ENCODE results near the gene COG6. TPM values are rescaled to one million over a fixed set of nuclear protein-coding genes. Genes with fewer than 3 reads are reported as not detected.
A peak's percentile ranks its signal among the peaks of the same experiment; 100 is the strongest.

COG6 gene
- total and polyA plus RNA-seq, 2 donors from 2014 or later: 12.2 to 31.3 TPM

DNA sequence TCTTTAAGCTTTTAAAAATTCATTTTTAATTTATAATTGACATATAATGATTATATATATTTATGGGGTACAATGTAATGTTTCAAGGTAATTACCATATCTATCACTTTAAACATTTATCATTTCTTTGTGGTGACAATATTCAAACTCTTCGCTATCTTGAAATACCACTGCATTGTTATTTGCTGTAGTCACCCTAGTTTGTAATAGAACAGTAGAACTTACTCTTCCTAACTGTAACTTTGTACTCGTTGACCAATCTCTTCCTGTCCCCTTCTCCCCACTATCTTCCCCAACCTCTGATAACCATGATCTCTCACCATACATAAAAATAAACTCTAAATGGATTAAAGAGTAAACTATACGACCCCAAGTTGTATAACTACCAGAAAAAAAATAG lies 20.4 kb downstream of the COG6 start:
- no peaks in the 10 kb centered on the region for H3K27me3 ChIP-seq (ENCODE audit: control insufficient read depth, insufficient read depth, low read length)
- no peaks in the 10 kb centered on the region for H3K4me1 ChIP-seq (ENCODE audit: control insufficient read depth in 2 of 3, insufficient read depth in 2 of 3, low read depth in 1 of 3, low read length in 3 of 3)
- intact Hi-C loops (cut with DNase I): no loop called here
- no peak overlapping the region for H3K27ac ChIP-seq (ENCODE audit: low read depth in 2 of 2, low read length in 2 of 2)
- H3K9ac ChIP-seq (ENCODE audit: low read length in 3 of 3): no peak overlapping the region
- no peak overlapping the region for H3K4me3 ChIP-seq (ENCODE audit: low read length in 3 of 3)
- DNase-seq (no peak), FAIRE-seq (no peak)
- H3K9me3 ChIP-seq (ENCODE audit: control insufficient read depth in 2 of 3, insufficient read depth in 1 of 3, low read length in 3 of 3): no peaks in the 10 kb centered on the region
- peaks cover 0 to 5% (median 5%) of the 10 kb centered on the region in 3 donors for H3K36me3 ChIP-seq (ENCODE audit: control insufficient read depth in 2 of 3, insufficient read depth in 3 of 3, low read length in 3 of 3)
- TF ChIP-seq, protein P1, sequence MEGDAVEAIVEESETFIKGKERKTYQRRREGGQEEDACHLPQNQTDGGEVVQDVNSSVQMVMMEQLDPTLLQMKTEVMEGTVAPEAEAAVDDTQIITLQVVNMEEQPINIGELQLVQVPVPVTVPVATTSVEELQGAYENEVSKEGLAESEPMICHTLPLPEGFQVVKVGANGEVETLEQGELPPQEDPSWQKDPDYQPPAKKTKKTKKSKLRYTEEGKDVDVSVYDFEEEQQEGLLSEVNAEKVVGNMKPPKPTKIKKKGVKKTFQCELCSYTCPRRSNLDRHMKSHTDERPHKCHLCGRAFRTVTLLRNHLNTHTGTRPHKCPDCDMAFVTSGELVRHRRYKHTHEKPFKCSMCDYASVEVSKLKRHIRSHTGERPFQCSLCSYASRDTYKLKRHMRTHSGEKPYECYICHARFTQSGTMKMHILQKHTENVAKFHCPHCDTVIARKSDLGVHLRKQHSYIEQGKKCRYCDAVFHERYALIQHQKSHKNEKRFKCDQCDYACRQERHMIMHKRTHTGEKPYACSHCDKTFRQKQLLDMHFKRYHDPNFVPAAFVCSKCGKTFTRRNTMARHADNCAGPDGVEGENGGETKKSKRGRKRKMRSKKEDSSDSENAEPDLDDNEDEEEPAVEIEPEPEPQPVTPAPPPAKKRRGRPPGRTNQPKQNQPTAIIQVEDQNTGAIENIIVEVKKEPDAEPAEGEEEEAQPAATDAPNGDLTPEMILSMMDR (IDR thresholded peaks at IDR 0.05; ENCODE audit: borderline replicate concordance, extremely low read depth, insufficient read depth): no peak

DNA sequence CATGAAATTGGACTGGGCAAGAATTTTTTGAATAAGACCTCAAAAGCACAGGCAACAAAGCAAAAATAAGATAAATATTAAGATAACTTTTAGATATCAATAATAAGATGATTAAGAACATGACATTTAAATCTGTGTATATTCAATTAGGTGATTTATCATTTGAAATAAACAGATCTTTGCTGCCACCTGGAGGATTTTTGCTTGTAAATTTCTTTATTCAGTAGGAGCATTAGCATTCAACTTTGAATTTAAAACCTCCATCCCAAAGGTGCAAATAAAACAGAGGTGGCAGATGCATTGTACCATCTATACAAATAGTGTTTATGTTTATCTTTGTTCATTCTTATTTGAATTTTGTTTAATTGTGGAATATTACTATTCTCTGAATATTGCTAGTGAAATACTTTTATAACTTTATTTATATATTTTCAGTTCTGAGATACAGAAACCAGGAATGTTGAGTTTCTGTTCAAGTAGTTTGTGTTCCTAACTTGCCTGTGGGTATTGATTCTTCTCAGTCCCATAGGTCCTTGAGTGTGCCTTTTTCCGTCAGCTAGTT lies 20.9 kb downstream of the COG6 start:
- peak in 2 of 5 donors; percentile 68 to 70 for DNase-seq
- intact Hi-C loops (cut with DNase I): no loop called here

DNA sequence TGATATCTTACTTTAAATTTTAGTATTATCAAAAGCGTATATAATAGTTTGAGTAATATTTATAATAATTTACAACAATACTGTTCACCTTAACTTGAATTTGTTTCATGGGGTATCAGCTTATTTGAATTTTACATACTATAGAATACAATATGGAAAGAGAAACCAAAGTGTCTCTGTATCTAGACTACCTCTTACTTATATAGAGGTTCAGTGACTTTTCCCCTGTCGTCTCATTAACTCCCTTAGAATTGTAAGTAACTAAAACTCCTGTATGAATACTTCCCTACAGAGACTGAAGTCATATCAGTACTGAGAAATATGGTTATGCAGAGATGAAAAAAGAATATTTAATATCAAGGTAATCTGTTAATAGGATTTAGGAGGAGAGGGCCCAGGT lies 26.8 kb downstream of the COG6 start:
- H3K9ac ChIP-seq (ENCODE audit: low read length in 3 of 3): no peak overlapping the region
- H3K27ac ChIP-seq (ENCODE audit: low read depth in 2 of 2, low read length in 2 of 2): no peak overlapping the region
- TF ChIP-seq, protein P1 (IDR thresholded peaks at IDR 0.05; ENCODE audit: borderline replicate concordance, extremely low read depth, insufficient read depth): no peak
- DNase-seq: no peak
- no peaks in the 10 kb centered on the region for H3K4me1 ChIP-seq (ENCODE audit: control insufficient read depth in 2 of 3, insufficient read depth in 2 of 3, low read depth in 1 of 3, low read length in 3 of 3)
- H3K9me3 ChIP-seq (ENCODE audit: control insufficient read depth in 2 of 3, insufficient read depth in 1 of 3, low read length in 3 of 3): no peaks in the 10 kb centered on the region
- peaks cover 4 to 7% (median 5%) of the 10 kb centered on the region in 3 donors for H3K36me3 ChIP-seq (ENCODE audit: control insufficient read depth in 2 of 3, insufficient read depth in 3 of 3, low read length in 3 of 3)
- intact Hi-C loops (cut with DNase I): loop anchor here (10.0 kb wide), 1 partner anchor 1002 kb away; no protein-coding TSS in a partner anchor
- H3K27me3 ChIP-seq (ENCODE audit: control insufficient read depth, insufficient read depth, low read length): no peaks in the 10 kb centered on the region
- peak; percentile 6 for FAIRE-seq
- no peak overlapping the region for H3K4me3 ChIP-seq (ENCODE audit: low read length in 3 of 3)

More for the DNA sequence above, 20.9 kb downstream of the COG6 start:
- Histone ChIP-seq H3K27ac (ENCODE audit: low read depth in 2 of 2, low read length in 2 of 2) (no peak overlapping the region), H3K4me3 (ENCODE audit: low read length in 3 of 3) (no peak overlapping the region), H3K27me3 (ENCODE audit: control insufficient read depth, insufficient read depth, low read length) (no peaks in the 10 kb centered on the region), H3K36me3 (ENCODE audit: control insufficient read depth in 2 of 3, insufficient read depth in 3 of 3, low read length in 3 of 3) (peaks cover 3 to 7% (median 5%) of the 10 kb centered on the region in 3 donors), H3K9me3 (ENCODE audit: control insufficient read depth in 2 of 3, insufficient read depth in 1 of 3, low read length in 3 of 3) (no peaks in the 10 kb centered on the region), H3K9ac (ENCODE audit: low read length in 3 of 3) (no peak overlapping the region), H3K4me1 (ENCODE audit: control insufficient read depth in 2 of 3, insufficient read depth in 2 of 3, low read depth in 1 of 3, low read length in 3 of 3) (no peaks in the 10 kb centered on the region)
- peak; percentile 96 for FAIRE-seq
- TF ChIP-seq, protein P1 (IDR thresholded peaks at IDR 0.05; ENCODE audit: borderline replicate concordance, extremely low read depth, insufficient read depth): peak; percentile 10
